A673 (cell line): ENCODE data around the gene ERGIC2. TPM values are rescaled to one million over a fixed set of nuclear protein-coding genes. Genes with fewer than 3 reads are reported as not detected.

Source experiments
- BruUV-seq: library from RNA; stranded (reverse); fragments of 400-500 nt; replicated peaks from 2 replicates; lab custom pipeline; 2021; lab: Mats Ljungman, UMichigan
- CTCF ChIA-PET: fragments of 300-600 bp; sonication (Branson Sonifier 250); formaldehyde crosslinking; loops from one replicate; lab custom pipeline; 2022; ENCODE audit warnings: antibody characterized with exemption; lab: Charles Lee
- POLR2A ChIA-PET: fragments of 300-600 bp; sonication (Branson Sonifier 250); formaldehyde crosslinking; loops from one replicate; lab custom pipeline; 2022; ENCODE audit warnings: antibody characterized with exemption; ENCODE audit not compliant: low non-redundant PET; lab: Charles Lee
- DNase-seq: peaks from one replicate; pipeline ENCODE4 v3.0.0-alpha.2; 2015; ENCODE audit warnings: low spot score
- H3K27ac ChIP-seq: fragments of 200-600 bp; sonication (generic); 2 replicates; pipeline ENCODE4 v1.5.1; 2016; ENCODE audit warnings: mixed run types, low read depth, mild to moderate bottlenecking, mixed read lengths, antibody characterized with exemption, low read length; ENCODE audit not compliant: poor library complexity, severe bottlenecking
- H3K27me3 ChIP-seq: fragments of 200-600 bp; sonication (generic); replicated peaks from 2 replicates; pipeline ENCODE4 v1.6.1; 2017; ENCODE audit warnings: mixed run types, low read depth, mild to moderate bottlenecking, mixed read lengths, antibody characterized with exemption, low read length; ENCODE audit not compliant: insufficient read depth, poor library complexity
- H3K36me3 ChIP-seq: fragments of 200-600 bp; sonication (generic); 2 replicates; pipeline ENCODE4 v1.6.1; 2016; ENCODE audit warnings: mixed run types, mild to moderate bottlenecking, mixed read lengths, antibody characterized with exemption, low read length; ENCODE audit not compliant: insufficient read depth, poor library complexity, severe bottlenecking
- H3K4me1 ChIP-seq: fragments of 200-600 bp; sonication (generic); 2 replicates; pipeline ENCODE4 v1.6.1; 2017; ENCODE audit warnings: mixed run types, mild to moderate bottlenecking, mixed read lengths, antibody characterized with exemption, low read length; ENCODE audit not compliant: insufficient read depth, poor library complexity, severe bottlenecking
- H3K4me3 ChIP-seq: fragments of 200-600 bp; sonication (generic); 2 replicates; pipeline ENCODE4 v1.5.1; 2016; ENCODE audit warnings: low read depth, mixed run types, mild to moderate bottlenecking, mixed read lengths, low read length; ENCODE audit not compliant: poor library complexity, severe bottlenecking
- H3K9me3 ChIP-seq: fragments of 200-600 bp; sonication (generic); 2 replicates; pipeline ENCODE4 v1.6.1; 2016; ENCODE audit warnings: mixed run types, low read depth, mild to moderate bottlenecking, mixed read lengths, antibody characterized with exemption, low read length; ENCODE audit not compliant: poor library complexity, severe bottlenecking
- EZH2 ChIP-seq: fragments of 200-600 bp; sonication (generic); IDR thresholded peaks from 2 replicates; pipeline ENCODE4 v1.6.1; 2017; ENCODE audit warnings: borderline replicate concordance, low read depth, mild to moderate bottlenecking, mixed read lengths, antibody characterized with exemption, low read length; ENCODE audit not compliant: poor library complexity, severe bottlenecking
- intact Hi-C: fragments of 100-400 bp; cut with micrococcal nuclease; formaldehyde crosslinking; loops from one replicate; pipeline ENCODE4 v1.10.0; 2022; ENCODE audit not compliant: unreplicated experiment
- total RNA-seq: library from RNA; stranded (reverse); gene quantifications from 2 replicates; pipeline ENCODE4 v1.2.3, GENCODE V29; 2021
- TF ChIP-seq, protein P1 (sequence below): fragments of 300-800, 200-600 bp; sonication (generic); conservative IDR thresholded peaks from 2 replicates; pipeline ENCODE4 v1.5.1; 2017; ENCODE audit warnings: low read depth, mild to moderate bottlenecking, antibody characterized with exemption, low read length, moderate library complexity, mixed read lengths

Gene ERGIC2
- total RNA-seq, 1 experiment from 2014 or later: 89.1 TPM

DNA sequence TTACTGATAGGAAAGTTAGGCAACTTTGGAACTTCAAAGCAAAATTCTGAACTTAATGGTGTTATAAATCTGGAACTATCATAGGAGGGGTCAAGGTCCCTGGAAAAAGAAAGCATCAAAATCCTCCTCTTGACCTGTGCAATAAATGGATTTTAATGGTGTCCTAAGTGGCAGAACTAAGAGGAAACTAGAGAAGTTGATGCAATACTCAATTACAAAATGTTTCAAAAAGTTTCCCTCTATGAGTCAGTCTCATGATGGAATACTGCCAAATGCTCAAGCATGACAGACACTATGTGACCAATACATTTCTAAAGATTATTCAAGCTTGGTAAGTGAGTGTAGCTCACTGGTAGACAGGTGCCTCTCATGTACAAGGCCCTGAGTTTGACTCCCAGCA is 47.7 kb upstream of the ERGIC2 start:
- TF ChIP-seq, protein P1, sequence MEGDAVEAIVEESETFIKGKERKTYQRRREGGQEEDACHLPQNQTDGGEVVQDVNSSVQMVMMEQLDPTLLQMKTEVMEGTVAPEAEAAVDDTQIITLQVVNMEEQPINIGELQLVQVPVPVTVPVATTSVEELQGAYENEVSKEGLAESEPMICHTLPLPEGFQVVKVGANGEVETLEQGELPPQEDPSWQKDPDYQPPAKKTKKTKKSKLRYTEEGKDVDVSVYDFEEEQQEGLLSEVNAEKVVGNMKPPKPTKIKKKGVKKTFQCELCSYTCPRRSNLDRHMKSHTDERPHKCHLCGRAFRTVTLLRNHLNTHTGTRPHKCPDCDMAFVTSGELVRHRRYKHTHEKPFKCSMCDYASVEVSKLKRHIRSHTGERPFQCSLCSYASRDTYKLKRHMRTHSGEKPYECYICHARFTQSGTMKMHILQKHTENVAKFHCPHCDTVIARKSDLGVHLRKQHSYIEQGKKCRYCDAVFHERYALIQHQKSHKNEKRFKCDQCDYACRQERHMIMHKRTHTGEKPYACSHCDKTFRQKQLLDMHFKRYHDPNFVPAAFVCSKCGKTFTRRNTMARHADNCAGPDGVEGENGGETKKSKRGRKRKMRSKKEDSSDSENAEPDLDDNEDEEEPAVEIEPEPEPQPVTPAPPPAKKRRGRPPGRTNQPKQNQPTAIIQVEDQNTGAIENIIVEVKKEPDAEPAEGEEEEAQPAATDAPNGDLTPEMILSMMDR: no peak
- no peak for TF ChIP-seq EZH2
- Histone ChIP-seq H3K36me3 (no peaks in the 10 kb centered on the region), H3K9me3 (no peaks in the 10 kb centered on the region), H3K27ac (no peak overlapping the region), H3K4me1 (no peaks in the 10 kb centered on the region), H3K4me3 (no peak overlapping the region), H3K27me3 (no peaks in the 10 kb centered on the region)
- intact Hi-C loops: no loop called here
- peak; percentile 52 for DNase-seq
- CTCF ChIA-PET: no interaction called here
- no TSS peak for BruUV-seq
- POLR2A ChIA-PET: no interaction called here

DNA sequence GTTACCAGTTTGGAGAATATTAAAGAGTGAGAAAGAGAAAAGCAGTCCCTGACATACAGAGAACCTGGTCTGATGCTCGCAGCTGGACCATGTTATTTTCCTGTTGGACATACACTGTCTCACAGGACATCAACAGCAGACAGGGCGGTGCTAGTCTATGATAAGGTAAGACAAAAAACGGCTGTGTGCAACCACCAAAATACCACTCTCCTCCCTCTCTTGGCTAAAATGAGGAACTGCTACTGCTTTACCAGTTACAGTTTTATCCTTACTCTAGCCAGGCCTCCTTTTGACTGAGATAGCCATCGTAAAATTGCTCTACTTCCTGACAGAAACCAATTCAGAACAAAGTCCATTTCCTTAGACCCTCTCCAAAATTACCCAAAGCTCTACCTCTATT is 47.0 kb upstream of the ERGIC2 start:
- intact Hi-C loops: no loop called here
- CTCF ChIA-PET: no interaction called here

GRCh38 chr12:29426498-29426897 is 45.5 kb upstream of the ERGIC2 start:
- Histone ChIP-seq H3K4me3 (no peak overlapping the region), H3K9me3 (no peaks in the 10 kb centered on the region), H3K36me3 (no peaks in the 10 kb centered on the region), H3K4me1 (no peaks in the 10 kb centered on the region), H3K27me3 (peaks cover 3% of the 10 kb centered on the region), H3K27ac (no peak overlapping the region)
- DNase-seq: no peak
- POLR2A ChIA-PET: no interaction called here
- CTCF ChIA-PET: no interaction called here
- TF ChIP-seq EZH2: no peak
- TF ChIP-seq, protein P1: no peak
- BruUV-seq: no TSS peak
- intact Hi-C loops: no loop called here

More for the DNA sequence above, 47.0 kb upstream of the ERGIC2 start:
- no peak overlapping the region for H3K4me3 ChIP-seq
- BruUV-seq: no TSS peak
- peak; percentile 5 for DNase-seq
- no peaks in the 10 kb centered on the region for H3K9me3 ChIP-seq
- peaks cover 2% of the 10 kb centered on the region for H3K27me3 ChIP-seq
- POLR2A ChIA-PET: no interaction called here
- H3K4me1 ChIP-seq: no peaks in the 10 kb centered on the region
- H3K27ac ChIP-seq: no peak overlapping the region
- no peak for TF ChIP-seq EZH2
- TF ChIP-seq, protein P1: 0 out of 2 replicates have a peak, but pooled peaks have one; percentile 18
- H3K36me3 ChIP-seq: no peaks in the 10 kb centered on the region
